H1 (cell line): Measurements from ENCODE around the gene ARHGEF12. TPM values are rescaled to one million over a fixed set of nuclear protein-coding genes. Genes with fewer than 3 reads are reported as not detected.

Experiments used
- BCL11A ChIP-seq, 2 experiments: IDR thresholded peaks; one replicate each; pipeline ENCODE4 v1.6.1; 2011; ENCODE audit warnings: low read depth in 2 of 2, low read length in 2 of 2, mild to moderate bottlenecking in 2 of 2
- CBX5 ChIP-seq: fragments of 300-800, 300-1000 bp; sonication (generic); IDR thresholded peaks from 2 replicates; pipeline ENCODE4 v1.7.1; 2016; ENCODE audit warnings: antibody characterized with exemption, low read length, low read depth
- CEBPB ChIP-seq: IDR thresholded peaks from 2 replicates; pipeline ENCODE4 v1.6.1; 2012; ENCODE audit warnings: low read depth, low read length
- CREB1 ChIP-seq: IDR thresholded peaks from 2 replicates; pipeline ENCODE4 v1.6.1; 2012; ENCODE audit warnings: inconsistent platforms
- CTBP2 ChIP-seq: IDR thresholded peaks from 2 replicates; pipeline ENCODE4 v1.7.0; 2011; ENCODE audit warnings: borderline replicate concordance, mild to moderate bottlenecking, moderate library complexity, mixed read lengths, low read length; ENCODE audit not compliant: insufficient read depth, insufficient read length
- CTCF ChIP-seq, 3 experiments: IDR thresholded peaks; 1 replicate in 2 of 3; 2 replicates in 1 of 3; pipeline versions ENCODE4 v1.5.1 to v1.6.1; 2011; ENCODE audit warnings: low read length in 3 of 3, mild to moderate bottlenecking in 3 of 3, inconsistent platforms in 2 of 3, low read depth in 1 of 3, moderate library complexity in 1 of 3; ENCODE audit not compliant: insufficient read depth in 1 of 3; ENCODE audit errors: control extremely low read depth in 1 of 3
- FOSL1 ChIP-seq: IDR thresholded peaks from 2 replicates; pipeline ENCODE4 v1.6.1; 2011; ENCODE audit warnings: mild to moderate bottlenecking, low read depth, low read length, moderate library complexity; ENCODE audit not compliant: insufficient read depth
- GABPA ChIP-seq: IDR thresholded peaks from 2 replicates; pipeline ENCODE4 v1.6.1; 2011; ENCODE audit warnings: mild to moderate bottlenecking, low read length, moderate library complexity, borderline replicate concordance; ENCODE audit not compliant: insufficient read depth
- NANOG ChIP-seq: IDR thresholded peaks from 2 replicates; pipeline ENCODE4 v1.6.1; 2011; ENCODE audit warnings: low read length, low read depth, mild to moderate bottlenecking, inconsistent platforms; ENCODE audit not compliant: insufficient read depth, poor library complexity, severe bottlenecking
- POU5F1 ChIP-seq: IDR thresholded peaks from 2 replicates; pipeline ENCODE4 v1.6.1; 2011; ENCODE audit warnings: low read depth, mild to moderate bottlenecking, low read length, moderate library complexity
- RBBP5 ChIP-seq: IDR thresholded peaks from 2 replicates; pipeline ENCODE4 v1.7.1; 2012; ENCODE audit warnings: low read depth, mild to moderate bottlenecking, inconsistent platforms, low read length, moderate library complexity, borderline replicate concordance
- RNF2 ChIP-seq: fragments of 200-900, 300-1000 bp; sonication (generic); IDR thresholded peaks from 2 replicates; pipeline ENCODE4 v1.7.1; 2016; ENCODE audit warnings: borderline replicate concordance, low read depth, mild to moderate bottlenecking, antibody characterized with exemption, low read length; ENCODE audit not compliant: poor library complexity, severe bottlenecking; ENCODE audit errors: missing control alignments
- SAP30 ChIP-seq: fragments of 300-600 bp; sonication (generic); IDR thresholded peaks from 2 replicates; pipeline ENCODE4 v1.7.1; 2012; ENCODE audit warnings: low read length, moderate library complexity, mild to moderate bottlenecking, inconsistent platforms; ENCODE audit not compliant: insufficient read depth, insufficient replicate concordance
- SIX5 ChIP-seq: IDR thresholded peaks from 2 replicates; pipeline ENCODE4 v1.6.1; 2011; ENCODE audit warnings: mild to moderate bottlenecking, low read depth, low read length
- SP1 ChIP-seq: IDR thresholded peaks from 2 replicates; pipeline ENCODE4 v1.6.1; 2011; ENCODE audit warnings: low read depth, low read length
- SP4 ChIP-seq: IDR thresholded peaks from 2 replicates; pipeline ENCODE4 v1.6.1; 2012; ENCODE audit warnings: low read length, inconsistent platforms
- SUZ12 ChIP-seq: fragments of 200-600 bp; sonication (generic); IDR thresholded peaks from 2 replicates; pipeline ENCODE4 v1.6.1; 2012; ENCODE audit warnings: mild to moderate bottlenecking, inconsistent platforms, low read length, moderate library complexity, mixed read lengths
- TAF1 ChIP-seq: IDR thresholded peaks from 2 replicates; pipeline ENCODE4 v1.6.1; 2011; ENCODE audit warnings: mild to moderate bottlenecking, low read depth, low read length
- TCF12 ChIP-seq: IDR thresholded peaks from 2 replicates; pipeline ENCODE4 v1.6.1; 2011; ENCODE audit warnings: low read depth, mild to moderate bottlenecking, low read length
- polyA plus RNA-seq, 7 experiments: library from polyadenylated mRNA; depleted of rRNA in 3 of 7; stranded (reverse) in 5 of 7; unstranded in 2 of 7; fragments of >200 nt in 5 of 7; fragments of 200-250 nt in 2 of 7; gene quantifications; 1 replicate in 5 of 7; 2 replicates in 1 of 7; 4 replicates in 1 of 7; pipeline versions ENCODE4 v1.2.1 to v1.2.3, GENCODE V29; 2011 to 2013; ENCODE audit warnings: missing spikeins in 2 of 7, mixed read lengths in 2 of 7
- total RNA-seq: library from RNA; stranded (reverse); fragmentation: NEBNext Ultra II Directional; extraction: Animal tissue kit (Norgen Biotek cat#: 25700); gene quantifications from 2 replicates; pipeline ENCODE4 v1.2.1, GENCODE V29; 2021
- TF ChIP-seq, protein P1 (sequence below): IDR thresholded peaks from 2 replicates; pipeline ENCODE4 v1.6.1; 2012; ENCODE audit warnings: inconsistent platforms

ARHGEF12 gene
- total and polyA plus RNA-seq, 2 of the 8 experiments (the other 6 are each of a cell fraction or from before 2014, with no cell fraction given): 5.1 to 33.7 TPM

DNA sequence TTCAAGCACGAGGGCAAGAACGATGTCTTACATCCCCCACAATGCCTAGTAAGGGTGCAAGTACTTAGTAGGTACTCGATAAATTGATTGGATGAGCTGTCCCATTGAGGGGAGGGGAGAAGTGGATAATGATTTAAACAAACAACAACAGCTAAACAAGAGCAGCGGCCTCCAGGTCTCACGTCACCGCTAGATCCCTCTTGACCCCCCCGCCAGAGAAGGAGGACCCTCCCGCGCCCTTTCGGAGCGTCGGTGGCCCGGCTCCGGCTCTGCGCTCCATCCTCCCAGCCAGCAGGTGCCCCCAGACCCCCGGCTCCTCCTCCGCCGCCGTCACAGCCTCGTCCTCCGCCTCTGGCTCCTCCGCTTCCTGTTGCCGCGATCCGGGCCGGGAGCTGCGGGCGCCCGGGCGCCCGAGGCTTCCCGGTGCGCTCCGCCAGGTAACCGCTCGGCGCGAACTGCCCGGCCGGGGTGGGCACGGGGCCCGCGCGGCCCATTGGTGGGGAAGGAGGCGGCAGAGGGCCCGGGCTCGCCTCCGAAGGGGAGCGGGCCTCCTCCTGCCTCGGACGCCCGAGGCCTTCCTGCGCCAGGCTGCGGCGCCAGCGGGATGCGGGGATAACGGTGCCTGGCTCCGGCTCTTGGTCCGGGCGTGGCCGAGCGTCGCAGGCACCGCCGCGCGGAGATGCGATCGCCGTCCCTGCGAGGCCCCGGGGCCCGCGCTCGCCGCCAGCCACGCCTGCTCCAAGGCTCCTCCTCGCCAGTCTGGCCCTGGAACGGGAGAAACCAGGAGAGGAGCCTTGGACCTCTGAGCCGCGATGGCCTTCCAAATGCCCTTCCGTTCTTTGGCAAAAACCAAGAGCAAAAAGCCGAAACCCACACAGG is 11.0 kb upstream of the ARHGEF12 start, which contains the start of gene TLCD5 (continued):
- TF ChIP-seq BCL11A (IDR thresholded peaks at IDR 0.05; ENCODE audit: low read depth in 2 of 2, low read length in 2 of 2) (no peak), SAP30 (no peak), POU5F1 (no peak), SIX5 (no peak), TAF1 (peak; percentile 80), CTBP2 (no peak), NANOG (no peak), CEBPB (no peak), SUZ12 (no peak), CTCF (IDR thresholded peaks at IDR 0.05; ENCODE audit: control extremely low read depth in 1 of 3, insufficient read depth in 1 of 3, low read depth in 1 of 3, low read length in 3 of 3) (peak; percentile 19 to 59 (median 30)), GABPA (0 out of 2 replicates have a peak, but pooled peaks have one; percentile 18), CREB1 (peak; percentile 78), RBBP5 (peak; percentile 36; the same call in 1 of the 2 replicates), CBX5 (no peak), TCF12 (0 out of 2 replicates have a peak, but pooled peaks have one; percentile 21), SP1 (no peak; the same call in 1 of the 2 replicates), SP4 (no peak; the same call in 1 of the 2 replicates), RNF2 (no peak), FOSL1 (no peak)
- TF ChIP-seq, protein P1, sequence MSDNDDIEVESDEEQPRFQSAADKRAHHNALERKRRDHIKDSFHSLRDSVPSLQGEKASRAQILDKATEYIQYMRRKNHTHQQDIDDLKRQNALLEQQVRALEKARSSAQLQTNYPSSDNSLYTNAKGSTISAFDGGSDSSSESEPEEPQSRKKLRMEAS: peak; percentile 26
- TF ChIP-seq, all 59 proteins: peak for 23
